A673 (cell line): ENCODE results near the gene SNCB. TPM values are rescaled to one million over a fixed set of nuclear protein-coding genes. Genes with fewer than 3 reads are reported as not detected.

Source experiments
- BruUV-seq: library from RNA; stranded (reverse); fragments of 400-500 nt; replicated peaks from 2 replicates; lab custom pipeline; 2021; lab: Mats Ljungman, UMichigan
- CTCF ChIA-PET: fragments of 300-600 bp; sonication (Branson Sonifier 250); formaldehyde crosslinking; loops from one replicate; lab custom pipeline; 2022; ENCODE audit warnings: antibody characterized with exemption; lab: Charles Lee
- POLR2A ChIA-PET: fragments of 300-600 bp; sonication (Branson Sonifier 250); formaldehyde crosslinking; loops from one replicate; lab custom pipeline; 2022; ENCODE audit warnings: antibody characterized with exemption; ENCODE audit not compliant: low non-redundant PET; lab: Charles Lee
- DNase-seq: peaks from one replicate; pipeline ENCODE4 v3.0.0-alpha.2; 2015; ENCODE audit warnings: low spot score
- H3K27ac ChIP-seq: fragments of 200-600 bp; sonication (generic); 2 replicates; pipeline ENCODE4 v1.5.1; 2016; ENCODE audit warnings: mixed run types, low read depth, mild to moderate bottlenecking, mixed read lengths, antibody characterized with exemption, low read length; ENCODE audit not compliant: poor library complexity, severe bottlenecking
- H3K27me3 ChIP-seq: fragments of 200-600 bp; sonication (generic); replicated peaks from 2 replicates; pipeline ENCODE4 v1.6.1; 2017; ENCODE audit warnings: mixed run types, low read depth, mild to moderate bottlenecking, mixed read lengths, antibody characterized with exemption, low read length; ENCODE audit not compliant: insufficient read depth, poor library complexity
- H3K36me3 ChIP-seq: fragments of 200-600 bp; sonication (generic); 2 replicates; pipeline ENCODE4 v1.6.1; 2016; ENCODE audit warnings: mixed run types, mild to moderate bottlenecking, mixed read lengths, antibody characterized with exemption, low read length; ENCODE audit not compliant: insufficient read depth, poor library complexity, severe bottlenecking
- H3K4me1 ChIP-seq: fragments of 200-600 bp; sonication (generic); 2 replicates; pipeline ENCODE4 v1.6.1; 2017; ENCODE audit warnings: mixed run types, mild to moderate bottlenecking, mixed read lengths, antibody characterized with exemption, low read length; ENCODE audit not compliant: insufficient read depth, poor library complexity, severe bottlenecking
- H3K4me3 ChIP-seq: fragments of 200-600 bp; sonication (generic); 2 replicates; pipeline ENCODE4 v1.5.1; 2016; ENCODE audit warnings: low read depth, mixed run types, mild to moderate bottlenecking, mixed read lengths, low read length; ENCODE audit not compliant: poor library complexity, severe bottlenecking
- H3K9me3 ChIP-seq: fragments of 200-600 bp; sonication (generic); 2 replicates; pipeline ENCODE4 v1.6.1; 2016; ENCODE audit warnings: mixed run types, low read depth, mild to moderate bottlenecking, mixed read lengths, antibody characterized with exemption, low read length; ENCODE audit not compliant: poor library complexity, severe bottlenecking
- CTCF ChIP-seq: fragments of 300-800, 200-600 bp; sonication (generic); conservative IDR thresholded peaks from 2 replicates; pipeline ENCODE4 v1.5.1; 2017; ENCODE audit warnings: low read depth, mild to moderate bottlenecking, antibody characterized with exemption, low read length, moderate library complexity, mixed read lengths
- EZH2 ChIP-seq: fragments of 200-600 bp; sonication (generic); IDR thresholded peaks from 2 replicates; pipeline ENCODE4 v1.6.1; 2017; ENCODE audit warnings: borderline replicate concordance, low read depth, mild to moderate bottlenecking, mixed read lengths, antibody characterized with exemption, low read length; ENCODE audit not compliant: poor library complexity, severe bottlenecking
- intact Hi-C: fragments of 100-400 bp; cut with micrococcal nuclease; formaldehyde crosslinking; loops from one replicate; pipeline ENCODE4 v1.10.0; 2022; ENCODE audit not compliant: unreplicated experiment
- total RNA-seq: library from RNA; stranded (reverse); gene quantifications from 2 replicates; pipeline ENCODE4 v1.2.3, GENCODE V29; 2021

Gene SNCB
- total RNA-seq, 1 experiment from 2014 or later: not detected

- peaks cover 4% of the 10 kb centered on the region for H3K4me1 ChIP-seq
- H3K27ac ChIP-seq: no peak overlapping the region
- ChIA-PET CTCF (no interaction called here), POLR2A (no interaction called here)
- BruUV-seq: no TSS peak
- H3K36me3 ChIP-seq: no peaks in the 10 kb centered on the region
- no peaks in the 10 kb centered on the region for H3K9me3 ChIP-seq
- intact Hi-C loops: loop anchor here (5.0 kb wide), 2 partner anchors 47 to 202 kb away; partner anchors contain the start of gene CLTB
- peak; percentile 73 for TF ChIP-seq EZH2
- TF ChIP-seq CTCF: no peak
- peaks cover 21% of the 10 kb centered on the region for H3K27me3 ChIP-seq
- H3K4me3 ChIP-seq: peak overlapping the region; percentile 25
- no peak for DNase-seq
These were observed 10.6 kb downstream of the SNCB start for GRCh38 chr5:176619569-176620332.

- H3K27ac ChIP-seq: no peak overlapping the region
- POLR2A ChIA-PET: no interaction called here
- TF ChIP-seq EZH2 (no peak), CTCF (peak; percentile 67)
- CTCF ChIA-PET: interaction anchor here (0.6 kb wide), 1 partner anchor 214 kb away, joined by 3 read pairs; no protein-coding TSS in a partner anchor
- peaks cover 21% of the 10 kb centered on the region for H3K27me3 ChIP-seq
- intact Hi-C loops: loop anchor here (5.0 kb wide), 2 partner anchors 47 to 202 kb away; partner anchors contain the start of gene CLTB
- BruUV-seq: no TSS peak
- no peaks in the 10 kb centered on the region for H3K9me3 ChIP-seq
- H3K36me3 ChIP-seq: no peaks in the 10 kb centered on the region
- DNase-seq: peak; percentile 93
- peaks cover 4% of the 10 kb centered on the region for H3K4me1 ChIP-seq
- peak overlapping the region; percentile 25 for H3K4me3 ChIP-seq
These were observed 11.1 kb downstream of the SNCB start for GRCh38 chr5:176619203-176619568.

- H3K4me3 ChIP-seq: no peak overlapping the region
- intact Hi-C loops: loop anchor here (5.0 kb wide), 2 partner anchors 46 to 201 kb away; partner anchors contain the start of gene CLTB
- H3K36me3 ChIP-seq: no peaks in the 10 kb centered on the region
- BruUV-seq: no TSS peak
- H3K27ac ChIP-seq: no peak overlapping the region
- no peak for TF ChIP-seq CTCF
- TF ChIP-seq EZH2: no peak
- H3K4me1 ChIP-seq: peaks cover 4% of the 10 kb centered on the region
- no peaks in the 10 kb centered on the region for H3K9me3 ChIP-seq
- CTCF ChIA-PET: interaction anchor here (0.6 kb wide), 1 partner anchor 214 kb away, joined by 3 read pairs; no protein-coding TSS in a partner anchor
- no peak for DNase-seq
- POLR2A ChIA-PET: no interaction called here
- peaks cover 21% of the 10 kb centered on the region for H3K27me3 ChIP-seq
These were observed 11.6 kb downstream of the SNCB start for GRCh38 chr5:176618783-176619182.
